Neural cell (in vitro differentiated cells): Measurements from ENCODE around the gene SSBP4. TPM values are rescaled to one million over a fixed set of nuclear protein-coding genes. Genes with fewer than 3 reads are reported as not detected.
"Not testable (repeated sequence)": the region's sequence is repeated elsewhere in the genome, so short reads cannot be mapped to it uniquely, and the experiment has no call there.

ENCODE experiments used
- H2AFZ ChIP-seq: fragments of 200-600, 300-800 bp; sonication (generic), shearing (Covaris generic); 2 replicates; pipeline ENCODE4 v1.6.0; 2014; ENCODE audit warnings: low read depth, mild to moderate bottlenecking, antibody characterized with exemption, low read length, moderate library complexity
- H3F3A ChIP-seq: fragments of 200-600 bp; shearing (Covaris generic); 2 replicates; pipeline ENCODE4 v1.6.1; 2016; ENCODE audit warnings: mild to moderate bottlenecking, moderate library complexity, mixed read lengths, antibody characterized with exemption, low read length; ENCODE audit not compliant: insufficient read depth, poor library complexity, severe bottlenecking
- H3K27ac ChIP-seq: fragments of 200-600, 300-800 bp; sonication (generic), shearing (Covaris generic); 2 replicates; pipeline ENCODE4 v1.5.1; 2014; ENCODE audit warnings: mild to moderate bottlenecking, low read length, moderate library complexity
- H3K27me3 ChIP-seq: fragments of 300-800, 200-600 bp; sonication (generic), shearing (Covaris generic); 2 replicates; pipeline ENCODE4 v1.6.0; 2014; ENCODE audit warnings: mild to moderate bottlenecking, low read depth, low read length, moderate library complexity; ENCODE audit not compliant: insufficient read depth
- H3K36me3 ChIP-seq: fragments of 300-800, 200-600 bp; sonication (generic), shearing (Covaris generic); 2 replicates; pipeline ENCODE4 v1.5.1; 2014; ENCODE audit warnings: mild to moderate bottlenecking, antibody characterized with exemption, low read length, moderate library complexity; ENCODE audit not compliant: insufficient read depth
- H3K4me2 ChIP-seq: fragments of 300-800, 200-600 bp; sonication (generic), shearing (Covaris generic); 2 replicates; pipeline ENCODE4 v1.6.0; 2014; ENCODE audit warnings: mild to moderate bottlenecking, low read length
- H3K4me3 ChIP-seq: fragments of 300-800, 200-600 bp; sonication (generic), shearing (Covaris generic); 2 replicates; pipeline ENCODE4 v1.5.1; 2014; ENCODE audit warnings: mild to moderate bottlenecking, low read length, moderate library complexity
- H3K79me2 ChIP-seq: fragments of 200-600 bp; shearing (Covaris generic); replicated peaks from 2 replicates; pipeline ENCODE4 v1.6.0; 2014; ENCODE audit warnings: mild to moderate bottlenecking, low read length, moderate library complexity; ENCODE audit not compliant: insufficient read depth
- H3K9ac ChIP-seq: fragments of 300-800, 200-600 bp; sonication (generic), shearing (Covaris generic); 2 replicates; pipeline ENCODE4 v1.6.1; 2016; ENCODE audit warnings: mild to moderate bottlenecking, low read length, mixed read lengths
- H3K9me2 ChIP-seq: fragments of 200-600 bp; shearing (Covaris generic); 2 replicates; pipeline ENCODE4 v1.6.1; 2016; ENCODE audit warnings: mild to moderate bottlenecking, low read length, mixed read lengths; ENCODE audit not compliant: insufficient read depth
- H3K9me3 ChIP-seq: fragments of 200-600, 300-800 bp; sonication (generic), shearing (Covaris generic); 2 replicates; pipeline ENCODE4 v1.6.1; 2016; ENCODE audit warnings: mild to moderate bottlenecking, mixed run types, low read length, moderate library complexity, mixed read lengths
- H4K20me1 ChIP-seq: fragments of 200-600 bp; shearing (Covaris generic); 2 replicates; pipeline ENCODE4 v1.6.1; 2016; ENCODE audit warnings: mild to moderate bottlenecking, mixed run types; ENCODE audit not compliant: insufficient read depth
- CTCF ChIP-seq: fragments of 450-650 bp; IDR thresholded peaks from 2 replicates; pipeline ENCODE4 v1.5.1; 2014; ENCODE audit warnings: antibody characterized with exemption, mild to moderate bottlenecking, moderate library complexity; ENCODE audit not compliant: poor library complexity, severe bottlenecking
- EP300 ChIP-seq: fragments of 450-650 bp; conservative IDR thresholded peaks from 2 replicates; pipeline ENCODE4 v1.6.1; 2014; ENCODE audit warnings: antibody characterized with exemption, mild to moderate bottlenecking, moderate library complexity; ENCODE audit not compliant: poor library complexity, severe bottlenecking
- EZH2 ChIP-seq: fragments of 200-600, 300-800 bp; shearing (Covaris generic), sonication (generic); IDR thresholded peaks from 2 replicates; pipeline ENCODE4 v1.6.1; 2014; ENCODE audit warnings: antibody characterized with exemption, low read length, borderline replicate concordance, mild to moderate bottlenecking; ENCODE audit not compliant: insufficient read depth, poor library complexity, severe bottlenecking
- MXI1 ChIP-seq: fragments of 450-650 bp; conservative IDR thresholded peaks from 2 replicates; pipeline ENCODE4 v1.6.1; 2014; ENCODE audit warnings: antibody characterized with exemption, mild to moderate bottlenecking; ENCODE audit not compliant: poor library complexity, severe bottlenecking
- POLR2AphosphoS5 ChIP-seq: IDR thresholded peaks from 2 replicates; pipeline ENCODE4 v1.6.1; 2012
- RAD21 ChIP-seq: fragments of 450-650 bp; conservative IDR thresholded peaks from 2 replicates; pipeline ENCODE4 v1.6.1; 2014; ENCODE audit warnings: antibody characterized with exemption, mild to moderate bottlenecking, moderate library complexity
- REST ChIP-seq: IDR thresholded peaks from 2 replicates; pipeline ENCODE4 v1.6.1; 2012; ENCODE audit warnings: borderline replicate concordance
- SMC3 ChIP-seq: fragments of 450-650 bp; conservative IDR thresholded peaks from 2 replicates; pipeline ENCODE4 v1.6.1; 2014; ENCODE audit warnings: antibody characterized with exemption, mild to moderate bottlenecking, moderate library complexity; ENCODE audit not compliant: poor library complexity
- TAF1 ChIP-seq: IDR thresholded peaks from 2 replicates; pipeline ENCODE4 v1.6.1; 2012; ENCODE audit warnings: low read depth
- polyA plus RNA-seq: library from polyadenylated mRNA; depleted of rRNA; stranded (reverse); fragments of >200 nt; gene quantifications from 2 replicates; pipeline ENCODE4 v1.2.3, GENCODE V29; 2014

The SSBP4 gene
- polyA plus RNA-seq, 1 donor from 2014 or later = 166 TPM

- Histone ChIP-seq H3K9me3 (no peaks in the 10 kb centered on the region), H3K36me3 (no peaks in the 10 kb centered on the region), H4K20me1 (no peaks in the 10 kb centered on the region), H3F3A (no peaks in the 10 kb centered on the region), H3K27me3 (no peaks in the 10 kb centered on the region), H3K4me2 (no peak overlapping the region), H2AFZ (no peak overlapping the region), H3K27ac (no peak overlapping the region), H3K9ac (no peak overlapping the region), H3K4me3 (no peak overlapping the region), H3K79me2 (no peaks in the 10 kb centered on the region), H3K9me2 (no peaks in the 10 kb centered on the region)
- no peak for TF ChIP-seq RAD21
- TF ChIP-seq TAF1 = no peak
- no peak for TF ChIP-seq EZH2
- TF ChIP-seq MXI1 = no peak
- TF ChIP-seq SMC3 = no peak
- no peak for TF ChIP-seq CTCF
- TF ChIP-seq EP300 = no peak
- TF ChIP-seq POLR2AphosphoS5 = no peak
- no peak for TF ChIP-seq REST
These were observed 17.6 kb upstream of the SSBP4 start for GRCh38 chr19:18401580-18402112.

- not testable (repeated sequence) for H3F3A ChIP-seq, H3K27me3 ChIP-seq, H3K27ac ChIP-seq, H3K4me2 ChIP-seq, H4K20me1 ChIP-seq, H3K9ac ChIP-seq, H3K36me3 ChIP-seq, H3K9me2 ChIP-seq, H3K4me3 ChIP-seq, H2AFZ ChIP-seq, H3K9me3 ChIP-seq, H3K79me2 ChIP-seq
These were observed 16.5 kb upstream of the SSBP4 start for GRCh38 chr19:18402455-18403248.

GRCh38 chr19:18405754-18406153, 13.4 kb upstream of the SSBP4 start:
- H3K27ac ChIP-seq, H3K4me3 ChIP-seq, H3K27me3 ChIP-seq, H3K9ac ChIP-seq, H3K36me3 ChIP-seq, H4K20me1 ChIP-seq, H2AFZ ChIP-seq, H3F3A ChIP-seq, H3K9me2 ChIP-seq, H3K79me2 ChIP-seq, H3K4me2 ChIP-seq, H3K9me3 ChIP-seq: not testable (repeated sequence)
